Measurements from ENCODE around the gene EDAR. TPM values are rescaled to one million over a fixed set of nuclear protein-coding genes. Genes with fewer than 3 reads are reported as not detected.

The EDAR gene
- total RNA-seq, 1 donor from 2014 or later: 5.5 TPM

DNA sequence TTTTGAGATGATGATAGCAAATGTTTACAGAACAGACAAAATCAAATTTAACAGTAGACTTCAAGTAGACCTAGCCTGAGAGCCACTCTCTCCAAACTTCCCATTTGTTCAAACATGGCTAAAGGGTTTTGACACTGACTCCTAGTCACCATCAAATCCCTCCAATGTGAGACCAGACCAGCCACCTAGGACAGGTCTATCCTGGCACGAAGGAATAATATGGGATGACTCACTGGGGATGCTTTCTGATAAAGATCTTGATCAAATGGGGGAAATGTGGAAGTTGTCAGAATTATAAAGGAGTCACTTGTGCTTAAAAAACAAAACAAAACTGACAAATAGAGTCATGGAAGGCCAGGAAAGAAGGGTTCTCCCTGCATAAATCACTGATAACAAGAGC, 95.7 kb downstream of the EDAR start:
- DNase-seq (ENCODE audit: low spot score in 2 of 2, unreplicated experiment in 2 of 2): no peak
- Mint-ChIP-seq H3K36me3 (peaks cover 57% of the 10 kb centered on the region), H3K27me3 (ENCODE audit: low read depth) (no peaks in the 10 kb centered on the region), H3K4me1 (no peaks in the 10 kb centered on the region), H3K4me3 (no peak overlapping the region), H3K9me3 (peaks cover 37% of the 10 kb centered on the region), H3K27ac (no peak overlapping the region)
- TF ChIP-seq, protein P1, sequence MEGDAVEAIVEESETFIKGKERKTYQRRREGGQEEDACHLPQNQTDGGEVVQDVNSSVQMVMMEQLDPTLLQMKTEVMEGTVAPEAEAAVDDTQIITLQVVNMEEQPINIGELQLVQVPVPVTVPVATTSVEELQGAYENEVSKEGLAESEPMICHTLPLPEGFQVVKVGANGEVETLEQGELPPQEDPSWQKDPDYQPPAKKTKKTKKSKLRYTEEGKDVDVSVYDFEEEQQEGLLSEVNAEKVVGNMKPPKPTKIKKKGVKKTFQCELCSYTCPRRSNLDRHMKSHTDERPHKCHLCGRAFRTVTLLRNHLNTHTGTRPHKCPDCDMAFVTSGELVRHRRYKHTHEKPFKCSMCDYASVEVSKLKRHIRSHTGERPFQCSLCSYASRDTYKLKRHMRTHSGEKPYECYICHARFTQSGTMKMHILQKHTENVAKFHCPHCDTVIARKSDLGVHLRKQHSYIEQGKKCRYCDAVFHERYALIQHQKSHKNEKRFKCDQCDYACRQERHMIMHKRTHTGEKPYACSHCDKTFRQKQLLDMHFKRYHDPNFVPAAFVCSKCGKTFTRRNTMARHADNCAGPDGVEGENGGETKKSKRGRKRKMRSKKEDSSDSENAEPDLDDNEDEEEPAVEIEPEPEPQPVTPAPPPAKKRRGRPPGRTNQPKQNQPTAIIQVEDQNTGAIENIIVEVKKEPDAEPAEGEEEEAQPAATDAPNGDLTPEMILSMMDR (IDR thresholded peaks at IDR 0.05; ENCODE audit: unreplicated experiment): no peak

DNA sequence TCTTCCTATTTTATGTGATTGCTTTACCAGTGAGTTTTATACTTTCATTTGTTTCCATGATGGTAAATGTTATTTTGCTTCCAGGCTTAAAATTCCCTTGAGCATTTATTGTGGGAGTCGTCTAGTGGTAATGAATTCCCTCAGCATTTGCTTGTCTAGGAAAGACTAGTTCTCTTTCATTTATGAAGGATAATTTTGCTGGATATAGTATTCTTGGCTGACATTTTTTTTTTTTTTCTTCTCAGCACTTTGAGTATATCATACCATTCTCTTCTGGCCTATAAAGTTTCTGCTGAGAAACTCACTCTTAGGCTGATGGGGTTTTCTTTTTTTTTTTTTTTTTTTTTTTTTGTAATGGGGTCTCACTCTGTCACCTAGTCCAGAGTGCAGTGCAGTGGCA, 99.1 kb downstream of the EDAR start:
- peaks cover 61% of the 10 kb centered on the region for H3K9me3 Mint-ChIP-seq
- H3K27ac Mint-ChIP-seq: no peak overlapping the region
- no peak for DNase-seq (ENCODE audit: low spot score in 2 of 2, unreplicated experiment in 2 of 2)
- H3K4me1 Mint-ChIP-seq: no peaks in the 10 kb centered on the region
- no peaks in the 10 kb centered on the region for H3K27me3 Mint-ChIP-seq (ENCODE audit: low read depth)
- no peak overlapping the region for H3K4me3 Mint-ChIP-seq
- peaks cover 54% of the 10 kb centered on the region for H3K36me3 Mint-ChIP-seq
- TF ChIP-seq, protein P1 (IDR thresholded peaks at IDR 0.05; ENCODE audit: unreplicated experiment): no peak

DNA sequence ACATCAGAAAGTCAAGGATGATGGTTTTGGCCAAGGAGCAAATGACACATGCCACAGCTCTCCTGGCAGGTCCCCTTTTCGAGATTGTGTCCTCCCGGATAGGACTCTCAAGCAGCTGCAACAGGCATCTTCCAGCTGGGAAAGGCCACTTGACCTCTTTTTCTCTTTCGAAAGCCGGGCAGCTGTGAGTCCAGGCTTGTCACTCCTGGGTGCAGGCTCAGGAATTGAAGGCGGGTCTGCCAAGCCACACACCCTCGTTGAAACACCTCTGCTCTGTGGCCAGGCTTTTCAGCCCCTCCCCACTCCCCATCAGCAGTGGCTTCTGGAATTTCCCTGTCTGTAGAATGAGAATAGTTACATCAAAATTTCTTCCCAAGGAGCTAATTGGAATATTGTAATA, 104.4 kb downstream of the EDAR start:
- H3K36me3 Mint-ChIP-seq: peaks cover 45% of the 10 kb centered on the region
- H3K9me3 Mint-ChIP-seq: peaks cover 69% of the 10 kb centered on the region

DNA sequence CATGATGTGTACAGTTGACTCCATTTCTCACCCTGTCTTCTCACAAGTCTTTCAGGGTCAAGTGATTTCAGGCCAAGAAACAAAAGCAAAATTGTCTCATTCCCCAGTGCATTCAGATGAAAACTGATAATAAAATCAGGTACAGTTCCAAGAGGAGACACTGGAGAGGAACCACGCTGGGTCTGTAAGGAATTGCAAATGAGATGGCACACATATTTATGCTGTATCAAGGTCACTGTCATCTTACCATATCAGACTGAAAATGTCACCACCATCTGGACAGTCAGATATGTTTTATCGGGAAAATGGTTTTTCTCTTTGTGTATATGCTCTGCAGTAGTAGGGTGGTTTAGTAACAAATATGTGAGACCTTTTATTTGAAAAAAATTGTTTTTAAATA, 110.7 kb downstream of the EDAR start:
- H3K36me3 Mint-ChIP-seq: peaks cover 51% of the 10 kb centered on the region

More for the DNA sequence above, 104.4 kb downstream of the EDAR start:
- no peak overlapping the region for H3K27ac Mint-ChIP-seq
- H3K4me3 Mint-ChIP-seq: no peak overlapping the region
- no peaks in the 10 kb centered on the region for H3K27me3 Mint-ChIP-seq (ENCODE audit: low read depth)
- H3K4me1 Mint-ChIP-seq: no peaks in the 10 kb centered on the region
- DNase-seq (ENCODE audit: low spot score in 2 of 2, unreplicated experiment in 2 of 2): no peak
- TF ChIP-seq, protein P1 (IDR thresholded peaks at IDR 0.05; ENCODE audit: unreplicated experiment): no peak

DNA sequence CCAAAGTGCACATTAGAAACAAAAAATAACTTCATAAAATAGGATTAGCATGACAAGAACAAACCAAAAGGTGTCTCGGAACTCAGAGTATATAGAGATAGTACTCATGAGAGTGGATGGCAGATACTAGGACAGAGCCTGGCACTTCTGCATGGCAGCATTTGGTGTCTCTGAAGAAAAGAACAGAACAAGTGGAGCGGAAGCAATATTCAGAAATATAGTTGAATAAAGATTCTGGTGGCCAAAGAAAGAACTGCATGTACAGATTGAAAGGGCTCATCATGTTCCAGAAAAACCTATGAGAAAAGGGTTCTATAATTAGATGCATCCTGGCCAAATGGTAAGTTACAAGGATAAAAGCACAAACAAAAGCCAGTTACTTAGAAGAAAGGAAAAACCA, 111.5 kb downstream of the EDAR start:
- H3K36me3 Mint-ChIP-seq: peaks cover 49% of the 10 kb centered on the region
- H3K4me1 Mint-ChIP-seq: no peaks in the 10 kb centered on the region
- no peak for DNase-seq (ENCODE audit: low spot score in 2 of 2, unreplicated experiment in 2 of 2)
- no peak overlapping the region for H3K4me3 Mint-ChIP-seq
- TF ChIP-seq, protein P1 (IDR thresholded peaks at IDR 0.05; ENCODE audit: unreplicated experiment): peak; percentile 56
- H3K27ac Mint-ChIP-seq: no peak overlapping the region
- peaks cover 38% of the 10 kb centered on the region for H3K9me3 Mint-ChIP-seq
- no peaks in the 10 kb centered on the region for H3K27me3 Mint-ChIP-seq (ENCODE audit: low read depth)

More for the DNA sequence above, 110.7 kb downstream of the EDAR start:
- TF ChIP-seq, protein P1 (IDR thresholded peaks at IDR 0.05; ENCODE audit: unreplicated experiment): no peak
- H3K27me3 Mint-ChIP-seq (ENCODE audit: low read depth): no peaks in the 10 kb centered on the region
- H3K4me1 Mint-ChIP-seq: no peaks in the 10 kb centered on the region
- no peak for DNase-seq (ENCODE audit: low spot score in 2 of 2, unreplicated experiment in 2 of 2)
- no peak overlapping the region for H3K4me3 Mint-ChIP-seq
- H3K9me3 Mint-ChIP-seq: peaks cover 44% of the 10 kb centered on the region
- no peak overlapping the region for H3K27ac Mint-ChIP-seq

DNA sequence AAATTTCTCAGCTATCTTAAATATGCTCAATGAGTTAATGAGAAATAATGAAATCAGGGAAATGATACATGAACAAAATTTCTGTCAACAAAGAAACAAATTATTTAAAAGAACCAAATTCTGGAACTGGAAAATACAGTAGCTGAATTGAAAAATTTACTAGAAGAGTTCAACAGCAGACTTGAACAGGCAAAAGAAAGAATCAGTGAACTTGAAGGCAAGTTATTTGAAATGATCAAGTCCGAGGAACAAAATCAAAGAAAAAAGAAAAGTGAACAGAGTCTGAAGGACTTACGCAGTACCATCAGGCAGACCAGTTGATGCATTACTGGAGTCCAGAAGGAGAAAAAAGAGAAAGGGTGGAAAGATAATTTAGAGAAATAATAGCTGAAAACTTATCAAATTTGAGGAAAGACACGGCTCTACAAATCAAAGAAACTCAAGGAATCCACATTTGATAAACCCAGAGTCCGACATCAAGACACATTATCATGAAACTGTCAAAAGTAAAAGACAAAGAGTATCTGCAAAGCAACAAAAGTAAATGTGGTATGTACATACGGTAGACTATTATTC, 118.9 kb downstream of the EDAR start:
- TF ChIP-seq, protein P1 (IDR thresholded peaks at IDR 0.05; ENCODE audit: unreplicated experiment): no peak
- Mint-ChIP-seq H3K36me3 (peaks cover 66% of the 10 kb centered on the region), H3K27me3 (ENCODE audit: low read depth) (no peaks in the 10 kb centered on the region), H3K4me3 (no peak overlapping the region), H3K9me3 (peaks cover 31% of the 10 kb centered on the region), H3K4me1 (no peaks in the 10 kb centered on the region), H3K27ac (no peak overlapping the region)
- DNase-seq (ENCODE audit: low spot score in 2 of 2, unreplicated experiment in 2 of 2): no peak

Measured in mesothelial cell of epicardium (in vitro differentiated cells).